GM23338 (cell line): Measurements from ENCODE around the gene MIDN. TPM values are rescaled to one million over a fixed set of nuclear protein-coding genes. Genes with fewer than 3 reads are reported as not detected.

Experiments
- ATAC-seq: fragments of 200-7000 bp; cut with Tn5 transposase; 3 replicates; pipeline ENCODE4 v1.9.1; 2020
- DNase-seq: peaks from one replicate; pipeline ENCODE4 v3.0.0-alpha.2; 2015; ENCODE audit warnings: low spot score
- H2AFZ ChIP-seq: fragments of 200-600 bp; sonication (generic); 2 replicates; pipeline ENCODE4 v1.8.0; 2016; ENCODE audit warnings: antibody characterized with exemption, mild to moderate bottlenecking, moderate library complexity
- H3F3A ChIP-seq: fragments of 200-600 bp; sonication (generic); replicated peaks from 2 replicates; pipeline ENCODE4 v1.8.0; 2017; ENCODE audit warnings: antibody characterized with exemption, mixed run types, low read depth
- H3K27ac ChIP-seq: fragments of 200-600 bp; sonication (generic); 2 replicates; pipeline ENCODE4 v1.6.1; 2016; ENCODE audit warnings: low read depth
- H3K27me3 ChIP-seq: fragments of 200-600 bp; sonication (generic); 2 replicates; pipeline ENCODE4 v1.8.0; 2016; ENCODE audit warnings: mild to moderate bottlenecking, mixed run types, moderate library complexity; ENCODE audit not compliant: insufficient read depth
- H3K36me3 ChIP-seq: fragments of 200-600 bp; sonication (generic); 2 replicates; pipeline ENCODE4 v1.8.0; 2016; ENCODE audit warnings: mild to moderate bottlenecking; ENCODE audit not compliant: insufficient read depth
- H3K4me1 ChIP-seq: fragments of 200-600 bp; sonication (generic); 2 replicates; pipeline ENCODE4 v1.8.0; 2016; ENCODE audit warnings: mild to moderate bottlenecking, moderate library complexity; ENCODE audit not compliant: insufficient read depth
- H3K4me2 ChIP-seq: fragments of 200-600 bp; sonication (generic); 2 replicates; pipeline ENCODE4 v1.7.1; 2017; ENCODE audit warnings: mixed run types
- H3K4me3 ChIP-seq: fragments of 200-600 bp; sonication (generic); 2 replicates; pipeline ENCODE4 v1.6.1; 2016; ENCODE audit warnings: mixed run types
- H3K79me2 ChIP-seq: fragments of 200-600 bp; sonication (generic); replicated peaks from 2 replicates; pipeline ENCODE4 v1.8.0; 2017; ENCODE audit warnings: mild to moderate bottlenecking; ENCODE audit not compliant: insufficient read depth
- H3K9me2 ChIP-seq: fragments of 200-600 bp; sonication (generic); 2 replicates; pipeline ENCODE4 v1.8.0; 2017; ENCODE audit not compliant: insufficient read depth
- H4K20me1 ChIP-seq: fragments of 200-600 bp; sonication (generic); replicated peaks from 2 replicates; pipeline ENCODE4 v1.8.0; 2017; ENCODE audit warnings: mild to moderate bottlenecking; ENCODE audit not compliant: insufficient read depth
- H3K27ac Mint-ChIP-seq: 2 replicates; pipeline ENCODE4 v1.8.0; 2020; ENCODE audit warnings: inconsistent platforms, mild to moderate bottlenecking, moderate library complexity, mixed read lengths
- H3K27me3 Mint-ChIP-seq: 3 replicates; pipeline ENCODE4 v1.8.0; 2022; ENCODE audit warnings: low read depth, mild to moderate bottlenecking, moderate library complexity, mixed read lengths, inconsistent platforms; ENCODE audit not compliant: insufficient read depth, poor library complexity
- H3K36me3 Mint-ChIP-seq: 3 replicates; pipeline ENCODE4 v1.8.0; 2021; ENCODE audit warnings: low read depth, mild to moderate bottlenecking, inconsistent platforms, moderate library complexity, mixed read lengths
- H3K4me1 Mint-ChIP-seq: 3 replicates; pipeline ENCODE4 v1.8.0; 2020; ENCODE audit warnings: mild to moderate bottlenecking, inconsistent platforms, mixed read lengths
- H3K4me3 Mint-ChIP-seq: 3 replicates; pipeline ENCODE4 v1.8.0; 2021; ENCODE audit warnings: moderate library complexity, mild to moderate bottlenecking, inconsistent platforms, mixed read lengths
- H3K9me3 Mint-ChIP-seq: 3 replicates; pipeline ENCODE4 v1.8.0; 2020; ENCODE audit warnings: moderate library complexity, mild to moderate bottlenecking, inconsistent platforms, mixed read lengths
- CREB1 ChIP-seq: fragments of 250-450 bp; sonication (Bioruptor Pico); IDR thresholded peaks from 2 replicates; pipeline ENCODE4 v1.5.0; 2020; ENCODE audit warnings: low read depth, mild to moderate bottlenecking, moderate library complexity
- EZH2 ChIP-seq: fragments of 200-600 bp; sonication (generic); IDR thresholded peaks from one replicate; pipeline ENCODE4 v1.8.0; 2017; ENCODE audit warnings: antibody characterized with exemption, mild to moderate bottlenecking, low read depth; ENCODE audit not compliant: unreplicated experiment
- EZH2phosphoT487 ChIP-seq: fragments of 200-600 bp; sonication (generic); IDR thresholded peaks from one replicate; pipeline ENCODE4 v1.8.1; 2018; ENCODE audit warnings: antibody characterized with exemption; ENCODE audit not compliant: unreplicated experiment
- JUNB ChIP-seq: IDR thresholded peaks from one replicate; pipeline ENCODE4 v1.6.1; 2016; ENCODE audit warnings: antibody characterized with exemption; ENCODE audit not compliant: unreplicated experiment
- NANOG ChIP-seq: IDR thresholded peaks from 2 replicates; pipeline ENCODE4 v1.6.1; 2016; ENCODE audit warnings: antibody characterized with exemption, borderline replicate concordance
- POLR2AphosphoS5 ChIP-seq: IDR thresholded peaks from 2 replicates; pipeline ENCODE4 v1.6.1; 2016; ENCODE audit warnings: antibody characterized with exemption, low read depth
- STAT1 ChIP-seq: IDR thresholded peaks from one replicate; pipeline ENCODE4 v1.6.1; 2016; ENCODE audit warnings: antibody characterized with exemption; ENCODE audit not compliant: unreplicated experiment
- ZNF114 ChIP-seq: fragments of 250-450 bp; sonication (Bioruptor Pico); IDR thresholded peaks from 2 replicates; pipeline ENCODE4 v1.5.0; 2020; ENCODE audit warnings: mild to moderate bottlenecking, moderate library complexity
- ZNF331 ChIP-seq: fragments of 250-450 bp; sonication (Bioruptor Pico); IDR thresholded peaks from 2 replicates; pipeline ENCODE4 v1.5.0; 2020; ENCODE audit warnings: low read depth, mild to moderate bottlenecking, moderate library complexity
- polyA plus RNA-seq: library from polyadenylated mRNA; unstranded; fragments of >200 nt; fragmentation: Nextera tagmentation; extraction: Ambion mirVana; gene quantifications from 2 replicates; pipeline ENCODE4 v1.2.1, GENCODE V29; 2016
- total RNA-seq: library from RNA; depleted of rRNA; stranded (reverse); fragments of >200 nt; shearing (Covaris generic); gene quantifications from 2 replicates; pipeline ENCODE4 v1.2.3, GENCODE V29; 2014
- TF ChIP-seq, protein P1 (sequence below): fragments of 250-450 bp; sonication (Bioruptor Pico); IDR thresholded peaks from 2 replicates; pipeline ENCODE4 v1.5.0; 2020; ENCODE audit warnings: mild to moderate bottlenecking, moderate library complexity
- TF ChIP-seq, protein P2 (sequence below), 2 experiments: fragments of 200-600 bp in 1 of 2; sonication (generic) in 1 of 2; conservative IDR thresholded peaks; 2 replicates each; pipeline versions ENCODE4 v1.5.1 to v1.6.1; 2016 to 2017; ENCODE audit warnings: antibody characterized with exemption in 2 of 2, low read depth in 2 of 2, mild to moderate bottlenecking in 2 of 2, moderate library complexity in 1 of 2
- TF ChIP-seq, protein P3 (sequence below): IDR thresholded peaks from one replicate; pipeline ENCODE4 v1.6.1; 2018; ENCODE audit warnings: antibody characterized with exemption; ENCODE audit not compliant: unreplicated experiment
- TF ChIP-seq, protein P4 (sequence below): IDR thresholded peaks from 2 replicates; pipeline ENCODE4 v1.6.1; 2016; ENCODE audit warnings: antibody characterized with exemption

MIDN gene
- total and polyA plus RNA-seq, 2 experiments from 2014 or later = 28.6 to 113 TPM

DNA sequence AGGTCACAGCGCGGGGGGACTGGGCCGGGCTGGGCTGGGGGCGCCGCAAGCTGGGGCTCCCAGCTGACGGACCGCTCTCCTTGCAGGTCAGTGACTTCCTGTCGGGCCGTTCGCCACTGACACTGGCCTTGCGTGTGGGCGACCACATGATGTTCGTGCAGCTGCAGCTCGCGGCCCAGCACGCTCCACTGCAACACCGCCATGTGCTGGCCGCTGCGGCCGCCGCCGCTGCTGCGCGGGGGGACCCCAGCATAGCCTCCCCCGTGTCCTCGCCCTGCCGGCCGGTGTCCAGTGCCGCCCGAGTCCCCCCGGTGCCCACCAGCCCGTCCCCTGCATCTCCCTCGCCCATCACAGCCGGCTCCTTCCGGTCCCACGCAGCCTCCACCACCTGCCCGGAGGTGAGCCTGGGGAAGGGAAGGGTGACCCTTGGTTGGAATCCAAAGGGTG is 5.7 kb downstream of the MIDN start:
- Histone ChIP-seq H3K36me3 (peaks cover 19% of the 10 kb centered on the region), H3K4me2 (no peak overlapping the region), H2AFZ (no peak overlapping the region), H3K4me3 (no peak overlapping the region), H3K79me2 (peaks cover 50% of the 10 kb centered on the region), H3K9me2 (no peaks in the 10 kb centered on the region), H3K27ac (no peak overlapping the region; the same call in 1 of the 2 replicates), H3F3A (peaks cover 50% of the 10 kb centered on the region), H3K4me1 (peaks cover 19% of the 10 kb centered on the region), H4K20me1 (peaks cover 35% of the 10 kb centered on the region), H3K27me3 (no peaks in the 10 kb centered on the region)
- TF ChIP-seq ZNF331 (no peak), EZH2phosphoT487 (no peak), CREB1 (CRISPR knock-in tag) (no peak), STAT1 (no peak), POLR2AphosphoS5 (no peak), NANOG (no peak), ZNF114 (no peak), JUNB (no peak), EZH2 (no peak)
- TF ChIP-seq, protein P1, sequence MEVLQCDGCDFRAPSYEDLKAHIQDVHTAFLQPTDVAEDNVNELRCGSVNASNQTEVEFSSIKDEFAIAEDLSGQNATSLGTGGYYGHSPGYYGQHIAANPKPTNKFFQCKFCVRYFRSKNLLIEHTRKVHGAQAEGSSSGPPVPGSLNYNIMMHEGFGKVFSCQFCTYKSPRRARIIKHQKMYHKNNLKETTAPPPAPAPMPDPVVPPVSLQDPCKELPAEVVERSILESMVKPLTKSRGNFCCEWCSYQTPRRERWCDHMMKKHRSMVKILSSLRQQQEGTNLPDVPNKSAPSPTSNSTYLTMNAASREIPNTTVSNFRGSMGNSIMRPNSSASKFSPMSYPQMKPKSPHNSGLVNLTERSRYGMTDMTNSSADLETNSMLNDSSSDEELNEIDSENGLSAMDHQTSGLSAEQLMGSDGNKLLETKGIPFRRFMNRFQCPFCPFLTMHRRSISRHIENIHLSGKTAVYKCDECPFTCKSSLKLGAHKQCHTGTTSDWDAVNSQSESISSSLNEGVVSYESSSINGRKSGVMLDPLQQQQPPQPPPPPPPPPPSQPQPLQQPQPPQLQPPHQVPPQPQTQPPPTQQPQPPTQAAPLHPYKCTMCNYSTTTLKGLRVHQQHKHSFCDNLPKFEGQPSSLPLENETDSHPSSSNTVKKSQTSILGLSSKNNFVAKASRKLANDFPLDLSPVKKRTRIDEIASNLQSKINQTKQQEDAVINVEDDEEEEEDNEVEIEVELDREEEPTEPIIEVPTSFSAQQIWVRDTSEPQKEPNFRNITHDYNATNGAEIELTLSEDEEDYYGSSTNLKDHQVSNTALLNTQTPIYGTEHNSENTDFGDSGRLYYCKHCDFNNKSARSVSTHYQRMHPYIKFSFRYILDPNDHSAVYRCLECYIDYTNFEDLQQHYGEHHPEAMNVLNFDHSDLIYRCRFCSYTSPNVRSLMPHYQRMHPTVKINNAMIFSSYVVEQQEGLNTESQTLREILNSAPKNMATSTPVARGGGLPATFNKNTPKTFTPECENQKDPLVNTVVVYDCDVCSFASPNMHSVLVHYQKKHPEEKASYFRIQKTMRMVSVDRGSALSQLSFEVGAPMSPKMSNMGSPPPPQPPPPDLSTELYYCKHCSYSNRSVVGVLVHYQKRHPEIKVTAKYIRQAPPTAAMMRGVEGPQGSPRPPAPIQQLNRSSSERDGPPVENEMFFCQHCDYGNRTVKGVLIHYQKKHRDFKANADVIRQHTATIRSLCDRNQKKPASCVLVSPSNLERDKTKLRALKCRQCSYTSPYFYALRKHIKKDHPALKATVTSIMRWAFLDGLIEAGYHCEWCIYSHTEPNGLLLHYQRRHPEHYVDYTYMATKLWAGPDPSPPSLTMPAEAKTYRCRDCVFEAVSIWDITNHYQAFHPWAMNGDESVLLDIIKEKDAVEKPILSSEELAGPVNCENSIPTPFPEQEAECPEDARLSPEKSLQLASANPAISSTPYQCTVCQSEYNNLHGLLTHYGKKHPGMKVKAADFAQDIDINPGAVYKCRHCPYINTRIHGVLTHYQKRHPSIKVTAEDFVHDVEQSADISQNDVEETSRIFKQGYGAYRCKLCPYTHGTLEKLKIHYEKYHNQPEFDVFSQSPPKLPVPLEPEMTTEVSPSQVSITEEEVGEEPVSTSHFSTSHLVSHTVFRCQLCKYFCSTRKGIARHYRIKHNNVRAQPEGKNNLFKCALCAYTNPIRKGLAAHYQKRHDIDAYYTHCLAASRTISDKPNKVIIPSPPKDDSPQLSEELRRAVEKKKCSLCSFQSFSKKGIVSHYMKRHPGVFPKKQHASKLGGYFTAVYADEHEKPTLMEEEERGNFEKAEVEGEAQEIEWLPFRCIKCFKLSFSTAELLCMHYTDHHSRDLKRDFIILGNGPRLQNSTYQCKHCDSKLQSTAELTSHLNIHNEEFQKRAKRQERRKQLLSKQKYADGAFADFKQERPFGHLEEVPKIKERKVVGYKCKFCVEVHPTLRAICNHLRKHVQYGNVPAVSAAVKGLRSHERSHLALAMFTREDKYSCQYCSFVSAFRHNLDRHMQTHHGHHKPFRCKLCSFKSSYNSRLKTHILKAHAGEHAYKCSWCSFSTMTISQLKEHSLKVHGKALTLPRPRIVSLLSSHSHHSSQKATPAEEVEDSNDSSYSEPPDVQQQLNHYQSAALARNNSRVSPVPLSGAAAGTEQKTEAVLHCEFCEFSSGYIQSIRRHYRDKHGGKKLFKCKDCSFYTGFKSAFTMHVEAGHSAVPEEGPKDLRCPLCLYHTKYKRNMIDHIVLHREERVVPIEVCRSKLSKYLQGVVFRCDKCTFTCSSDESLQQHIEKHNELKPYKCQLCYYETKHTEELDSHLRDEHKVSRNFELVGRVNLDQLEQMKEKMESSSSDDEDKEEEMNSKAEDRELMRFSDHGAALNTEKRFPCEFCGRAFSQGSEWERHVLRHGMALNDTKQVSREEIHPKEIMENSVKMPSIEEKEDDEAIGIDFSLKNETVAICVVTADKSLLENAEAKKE (CRISPR knock-in tag) = no peak
- TF ChIP-seq, protein P2, sequence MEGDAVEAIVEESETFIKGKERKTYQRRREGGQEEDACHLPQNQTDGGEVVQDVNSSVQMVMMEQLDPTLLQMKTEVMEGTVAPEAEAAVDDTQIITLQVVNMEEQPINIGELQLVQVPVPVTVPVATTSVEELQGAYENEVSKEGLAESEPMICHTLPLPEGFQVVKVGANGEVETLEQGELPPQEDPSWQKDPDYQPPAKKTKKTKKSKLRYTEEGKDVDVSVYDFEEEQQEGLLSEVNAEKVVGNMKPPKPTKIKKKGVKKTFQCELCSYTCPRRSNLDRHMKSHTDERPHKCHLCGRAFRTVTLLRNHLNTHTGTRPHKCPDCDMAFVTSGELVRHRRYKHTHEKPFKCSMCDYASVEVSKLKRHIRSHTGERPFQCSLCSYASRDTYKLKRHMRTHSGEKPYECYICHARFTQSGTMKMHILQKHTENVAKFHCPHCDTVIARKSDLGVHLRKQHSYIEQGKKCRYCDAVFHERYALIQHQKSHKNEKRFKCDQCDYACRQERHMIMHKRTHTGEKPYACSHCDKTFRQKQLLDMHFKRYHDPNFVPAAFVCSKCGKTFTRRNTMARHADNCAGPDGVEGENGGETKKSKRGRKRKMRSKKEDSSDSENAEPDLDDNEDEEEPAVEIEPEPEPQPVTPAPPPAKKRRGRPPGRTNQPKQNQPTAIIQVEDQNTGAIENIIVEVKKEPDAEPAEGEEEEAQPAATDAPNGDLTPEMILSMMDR (conservative IDR thresholded peaks at IDR 0.05; ENCODE audit: low read depth in 2 of 2) = no peak
- TF ChIP-seq, protein P3, sequence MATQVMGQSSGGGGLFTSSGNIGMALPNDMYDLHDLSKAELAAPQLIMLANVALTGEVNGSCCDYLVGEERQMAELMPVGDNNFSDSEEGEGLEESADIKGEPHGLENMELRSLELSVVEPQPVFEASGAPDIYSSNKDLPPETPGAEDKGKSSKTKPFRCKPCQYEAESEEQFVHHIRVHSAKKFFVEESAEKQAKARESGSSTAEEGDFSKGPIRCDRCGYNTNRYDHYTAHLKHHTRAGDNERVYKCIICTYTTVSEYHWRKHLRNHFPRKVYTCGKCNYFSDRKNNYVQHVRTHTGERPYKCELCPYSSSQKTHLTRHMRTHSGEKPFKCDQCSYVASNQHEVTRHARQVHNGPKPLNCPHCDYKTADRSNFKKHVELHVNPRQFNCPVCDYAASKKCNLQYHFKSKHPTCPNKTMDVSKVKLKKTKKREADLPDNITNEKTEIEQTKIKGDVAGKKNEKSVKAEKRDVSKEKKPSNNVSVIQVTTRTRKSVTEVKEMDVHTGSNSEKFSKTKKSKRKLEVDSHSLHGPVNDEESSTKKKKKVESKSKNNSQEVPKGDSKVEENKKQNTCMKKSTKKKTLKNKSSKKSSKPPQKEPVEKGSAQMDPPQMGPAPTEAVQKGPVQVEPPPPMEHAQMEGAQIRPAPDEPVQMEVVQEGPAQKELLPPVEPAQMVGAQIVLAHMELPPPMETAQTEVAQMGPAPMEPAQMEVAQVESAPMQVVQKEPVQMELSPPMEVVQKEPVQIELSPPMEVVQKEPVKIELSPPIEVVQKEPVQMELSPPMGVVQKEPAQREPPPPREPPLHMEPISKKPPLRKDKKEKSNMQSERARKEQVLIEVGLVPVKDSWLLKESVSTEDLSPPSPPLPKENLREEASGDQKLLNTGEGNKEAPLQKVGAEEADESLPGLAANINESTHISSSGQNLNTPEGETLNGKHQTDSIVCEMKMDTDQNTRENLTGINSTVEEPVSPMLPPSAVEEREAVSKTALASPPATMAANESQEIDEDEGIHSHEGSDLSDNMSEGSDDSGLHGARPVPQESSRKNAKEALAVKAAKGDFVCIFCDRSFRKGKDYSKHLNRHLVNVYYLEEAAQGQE = no peak
- TF ChIP-seq, protein P4, sequence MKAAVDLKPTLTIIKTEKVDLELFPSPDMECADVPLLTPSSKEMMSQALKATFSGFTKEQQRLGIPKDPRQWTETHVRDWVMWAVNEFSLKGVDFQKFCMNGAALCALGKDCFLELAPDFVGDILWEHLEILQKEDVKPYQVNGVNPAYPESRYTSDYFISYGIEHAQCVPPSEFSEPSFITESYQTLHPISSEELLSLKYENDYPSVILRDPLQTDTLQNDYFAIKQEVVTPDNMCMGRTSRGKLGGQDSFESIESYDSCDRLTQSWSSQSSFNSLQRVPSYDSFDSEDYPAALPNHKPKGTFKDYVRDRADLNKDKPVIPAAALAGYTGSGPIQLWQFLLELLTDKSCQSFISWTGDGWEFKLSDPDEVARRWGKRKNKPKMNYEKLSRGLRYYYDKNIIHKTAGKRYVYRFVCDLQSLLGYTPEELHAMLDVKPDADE = no peak
- Mint-ChIP-seq H3K9me3 (no peaks in the 10 kb centered on the region; the same call in 2 of the 3 replicates), H3K27ac (no peak overlapping the region), H3K4me3 (no peak overlapping the region), H3K4me1 (peaks cover 36% of the 10 kb centered on the region), H3K36me3 (peaks cover 75% of the 10 kb centered on the region), H3K27me3 (peaks cover 25% of the 10 kb centered on the region)
- ATAC-seq = no peak
- DNase-seq = no peak
